PC-3 (cell line): ENCODE data around the gene ALG14. TPM values are rescaled to one million over a fixed set of nuclear protein-coding genes. Genes with fewer than 3 reads are reported as not detected.

Experiments
- ATAC-seq: fragments of 200-7000 bp; cut with Tn5 transposase; 2 replicates; pipeline ENCODE4 v1.9.1; 2020; ENCODE audit warnings: mild to moderate bottlenecking, moderate library complexity
- BruUV-seq: library from RNA; stranded (reverse); fragments of 400-500 nt; replicated peaks from 2 replicates; lab custom pipeline; 2021; lab: Mats Ljungman, UMichigan
- CTCF ChIA-PET: fragments of 300-600 bp; sonication (Branson Sonifier 250); formaldehyde crosslinking; loops from one replicate; lab custom pipeline; 2022; ENCODE audit warnings: antibody characterized with exemption; lab: Charles Lee
- POLR2A ChIA-PET: fragments of 300-600 bp; sonication (Branson Sonifier 250); formaldehyde crosslinking; loops from one replicate; lab custom pipeline; 2022; ENCODE audit warnings: antibody characterized with exemption; ENCODE audit not compliant: unreplicated experiment; lab: Charles Lee
- DNase-seq: peaks from one replicate; pipeline ENCODE4 v3.0.0-alpha.2; 2015
- H2AFZ ChIP-seq: fragments of 300-600 bp; sonication (generic); 2 replicates; pipeline ENCODE4 v1.6.0; 2016; ENCODE audit warnings: antibody characterized with exemption, low read length
- H3F3A ChIP-seq: fragments of 300-600 bp; sonication (generic); one replicate; pipeline ENCODE4 v1.6.0; 2017; ENCODE audit warnings: antibody characterized with exemption, low read length, control low read depth, mild to moderate bottlenecking; ENCODE audit not compliant: unreplicated experiment
- H3K27ac ChIP-seq: fragments of 300-600 bp; sonication (generic); 2 replicates; pipeline ENCODE4 v1.5.1; 2016; ENCODE audit warnings: mild to moderate bottlenecking, low read length
- H3K27me3 ChIP-seq: fragments of 300-600 bp; sonication (generic); 2 replicates; pipeline ENCODE4 v1.6.1; 2016; ENCODE audit warnings: low read length, mixed read lengths
- H3K36me3 ChIP-seq: fragments of 300-600 bp; sonication (generic); 2 replicates; pipeline ENCODE4 v1.6.1; 2016; ENCODE audit warnings: low read depth, mixed run types, low read length, mixed read lengths
- H3K4me1 ChIP-seq: fragments of 300-600 bp; sonication (generic); 2 replicates; pipeline ENCODE4 v1.5.1; 2016; ENCODE audit warnings: low read length; ENCODE audit not compliant: insufficient read depth
- H3K4me2 ChIP-seq: fragments of 300-600 bp; sonication (generic); 2 replicates; pipeline ENCODE4 v1.6.0; 2016; ENCODE audit warnings: low read length
- H3K4me3 ChIP-seq: fragments of 300-600 bp; sonication (generic); 2 replicates; pipeline ENCODE4 v1.5.1; 2016; ENCODE audit warnings: mild to moderate bottlenecking, low read length, mixed read lengths
- H3K79me2 ChIP-seq: fragments of 300-600 bp; sonication (generic); 2 replicates; pipeline ENCODE4 v1.6.1; 2017; ENCODE audit warnings: low read length, mixed read lengths
- H3K9ac ChIP-seq: fragments of 300-600 bp; sonication (generic); 2 replicates; pipeline ENCODE4 v1.6.0; 2016; ENCODE audit warnings: mild to moderate bottlenecking, low read length
- H3K9me2 ChIP-seq: fragments of 300-600 bp; sonication (generic); replicated peaks from 2 replicates; pipeline ENCODE4 v1.6.1; 2016; ENCODE audit warnings: mixed run types, low read length, mixed read lengths
- H3K9me3 ChIP-seq: fragments of 300-600 bp; sonication (generic); 2 replicates; pipeline ENCODE4 v1.6.1; 2016; ENCODE audit warnings: low read length, mixed read lengths
- H4K20me1 ChIP-seq: fragments of 300-600 bp; sonication (generic); 2 replicates; pipeline ENCODE4 v1.6.1; 2016; ENCODE audit warnings: low read length, mixed read lengths
- CTCF ChIP-seq: fragments of 300-600 bp; sonication (generic); conservative IDR thresholded peaks from 2 replicates; pipeline ENCODE4 v1.5.1; 2017; ENCODE audit warnings: antibody characterized with exemption, low read depth, mild to moderate bottlenecking, low read length
- EZH2 ChIP-seq: fragments of 300-600 bp; sonication (generic); IDR thresholded peaks from one replicate; pipeline ENCODE4 v1.6.1; 2017; ENCODE audit warnings: antibody characterized with exemption, mild to moderate bottlenecking, low read length; ENCODE audit not compliant: unreplicated experiment
- EZH2phosphoT487 ChIP-seq: fragments of 300-600 bp; sonication (generic); IDR thresholded peaks from 2 replicates; pipeline ENCODE4 v1.6.1; 2018; ENCODE audit warnings: mild to moderate bottlenecking, antibody characterized with exemption, low read length, borderline replicate concordance
- intact Hi-C: fragments of 100-400 bp; cut with micrococcal nuclease; formaldehyde crosslinking; loops from 2 replicates; pipeline ENCODE4 v1.9.0; 2023
- total RNA-seq: library from RNA; depleted of rRNA; stranded (reverse); fragments of >200 nt; gene quantifications from 2 replicates; pipeline ENCODE4 v1.2.3, GENCODE V29; 2014

The ALG14 gene
- total RNA-seq, 1 experiment from 2014 or later = 3.4 TPM

GRCh38 chr1:94982398-94982797 is 90.4 kb downstream of the ALG14 start:
- TF ChIP-seq EZH2phosphoT487 (no peak), CTCF (no peak), EZH2 (no peak)
- intact Hi-C loops = loop anchor here (5.0 kb wide), 2 partner anchors 45 to 60 kb away; no protein-coding TSS in a partner anchor
- Histone ChIP-seq H3F3A (no peaks in the 10 kb centered on the region), H3K79me2 (no peaks in the 10 kb centered on the region), H2AFZ (no peak overlapping the region), H3K27me3 (no peaks in the 10 kb centered on the region), H3K4me2 (peak overlapping the region; percentile 36), H3K9ac (no peak overlapping the region), H3K9me2 (no peaks in the 10 kb centered on the region), H3K4me1 (peaks cover 15% of the 10 kb centered on the region), H3K27ac (no peak overlapping the region), H4K20me1 (no peaks in the 10 kb centered on the region), H3K9me3 (no peaks in the 10 kb centered on the region), H3K36me3 (no peaks in the 10 kb centered on the region), H3K4me3 (no peak overlapping the region)
- ChIA-PET POLR2A (interaction anchor here (0.6 kb wide), 1 partner anchor 9 kb away, joined by 13 read pairs; no protein-coding TSS in a partner anchor), CTCF (interaction anchor here (0.6 kb wide), 1 partner anchor 128 kb away, joined by 5 read pairs; no protein-coding TSS in a partner anchor)
- BruUV-seq = no TSS peak
- ATAC-seq (no peak), DNase-seq (peak; percentile 37)

GRCh38 chr1:94981575-94981973 is 91.2 kb downstream of the ALG14 start:
- DNase-seq = no peak

More at GRCh38 chr1:94981575-94981973, 91.2 kb downstream of the ALG14 start:
- POLR2A ChIA-PET = no interaction called here
- no peak overlapping the region for H3K4me2 ChIP-seq
- H3K27me3 ChIP-seq = no peaks in the 10 kb centered on the region
- no peak overlapping the region for H2AFZ ChIP-seq
- H3F3A ChIP-seq = no peaks in the 10 kb centered on the region
- BruUV-seq = no TSS peak
- intact Hi-C loops = loop anchor here (5.0 kb wide), 2 partner anchors 44 to 61 kb away; no protein-coding TSS in a partner anchor
- H3K4me3 ChIP-seq = no peak overlapping the region
- no peaks in the 10 kb centered on the region for H3K9me2 ChIP-seq
- H3K36me3 ChIP-seq = no peaks in the 10 kb centered on the region
- CTCF ChIA-PET = no interaction called here
- no peaks in the 10 kb centered on the region for H3K79me2 ChIP-seq
- no peak for TF ChIP-seq EZH2
- TF ChIP-seq CTCF = no peak
- no peak for TF ChIP-seq EZH2phosphoT487
- H3K9ac ChIP-seq = no peak overlapping the region
- no peak for ATAC-seq
- peaks cover 15% of the 10 kb centered on the region for H3K4me1 ChIP-seq
- H3K9me3 ChIP-seq = no peaks in the 10 kb centered on the region
- H4K20me1 ChIP-seq = no peaks in the 10 kb centered on the region
- no peak overlapping the region for H3K27ac ChIP-seq
